Skeletal muscle satellite cell (primary cell): ENCODE data around the gene PLK5.
A peak's percentile ranks its signal among the peaks of the same experiment; 100 is the strongest.
"Not testable (repeated sequence)": the region's sequence is repeated elsewhere in the genome, so short reads cannot be mapped to it uniquely, and the experiment has no call there.

Experiments
- H3K27me3 ChIP-seq: 2 replicates; pipeline ENCODE4 v1.7.0; 2013; ENCODE audit warnings: low read length; ENCODE audit not compliant: control insufficient read depth, insufficient read depth
- H3K36me3 ChIP-seq: 2 replicates; pipeline ENCODE4 v1.7.0; 2013; ENCODE audit warnings: mild to moderate bottlenecking, control low read depth, low read length; ENCODE audit not compliant: insufficient read depth
- H3K4me1 ChIP-seq: 2 replicates; pipeline ENCODE4 v1.7.0; 2013; ENCODE audit warnings: low read length; ENCODE audit not compliant: control insufficient read depth, insufficient read depth
- H3K4me2 ChIP-seq: 2 replicates; pipeline ENCODE4 v1.7.0; 2013; ENCODE audit warnings: mild to moderate bottlenecking, low read length
- H3K4me3 ChIP-seq: 2 replicates; pipeline ENCODE4 v1.7.0; 2013; ENCODE audit warnings: low read length
- H3K9ac ChIP-seq: 2 replicates; pipeline ENCODE4 v1.7.0; 2013; ENCODE audit warnings: mild to moderate bottlenecking, low read depth, low read length, moderate library complexity
- H3K9me3 ChIP-seq: replicated peaks from 2 replicates; pipeline ENCODE4 v1.7.0; 2013; ENCODE audit warnings: mild to moderate bottlenecking, control low read depth, low read length

The PLK5 gene

GRCh38 chr19:1495051-1495798, 28.7 kb upstream of the PLK5 start:
- Histone ChIP-seq H3K9ac (no peak overlapping the region), H3K27me3 (peaks cover 34% of the 10 kb centered on the region), H3K4me2 (no peak overlapping the region), H3K4me3 (no peak overlapping the region), H3K9me3 (no peaks in the 10 kb centered on the region), H3K36me3 (no peaks in the 10 kb centered on the region), H3K4me1 (peaks cover 8% of the 10 kb centered on the region)

- Histone ChIP-seq H3K9ac (no peak overlapping the region), H3K4me1 (peaks cover 7% of the 10 kb centered on the region), H3K36me3 (no peaks in the 10 kb centered on the region), H3K9me3 (no peaks in the 10 kb centered on the region), H3K27me3 (peaks cover 35% of the 10 kb centered on the region), H3K4me2 (no peak overlapping the region), H3K4me3 (no peak overlapping the region)
Observed at GRCh38 chr19:1495799-1496713, 27.8 kb upstream of the PLK5 start.

GRCh38 chr19:1496714-1497577, 26.9 kb upstream of the PLK5 start:
- Histone ChIP-seq H3K4me2 (no peak overlapping the region), H3K9me3 (no peaks in the 10 kb centered on the region), H3K9ac (no peak overlapping the region), H3K4me3 (no peak overlapping the region), H3K4me1 (no peaks in the 10 kb centered on the region), H3K36me3 (no peaks in the 10 kb centered on the region), H3K27me3 (peaks cover 30% of the 10 kb centered on the region)

GRCh38 chr19:1497578-1498235, 26.2 kb upstream of the PLK5 start:
- Histone ChIP-seq H3K4me3 (no peak overlapping the region), H3K27me3 (peaks cover 32% of the 10 kb centered on the region), H3K36me3 (no peaks in the 10 kb centered on the region), H3K4me2 (no peak overlapping the region), H3K9ac (no peak overlapping the region), H3K9me3 (no peaks in the 10 kb centered on the region), H3K4me1 (no peaks in the 10 kb centered on the region)

GRCh38 chr19:1499231-1499630, 24.6 kb upstream of the PLK5 start:
- not testable (repeated sequence) for H3K4me2 ChIP-seq, H3K9ac ChIP-seq, H3K4me3 ChIP-seq, H3K36me3 ChIP-seq, H3K4me1 ChIP-seq, H3K9me3 ChIP-seq
- H3K27me3 ChIP-seq, result peaks cover 43% of the 10 kb centered on the region

GRCh38 chr19:1501200-1501595, 22.7 kb upstream of the PLK5 start:
- peaks cover 51% of the 10 kb centered on the region for H3K27me3 ChIP-seq

GRCh38 chr19:1502433-1503088, 21.3 kb upstream of the PLK5 start:
- H3K27me3 ChIP-seq, result peaks cover 38% of the 10 kb centered on the region
- H3K4me3 ChIP-seq, result no peak overlapping the region

More at GRCh38 chr19:1501200-1501595, 22.7 kb upstream of the PLK5 start:
- no peak overlapping the region for H3K4me2 ChIP-seq
- no peaks in the 10 kb centered on the region for H3K36me3 ChIP-seq
- H3K4me3 ChIP-seq, result no peak overlapping the region
- peaks cover 4% of the 10 kb centered on the region for H3K4me1 ChIP-seq
- no peaks in the 10 kb centered on the region for H3K9me3 ChIP-seq
- H3K9ac ChIP-seq, result no peak overlapping the region

GRCh38 chr19:1503089-1503924, 20.6 kb upstream of the PLK5 start:
- Histone ChIP-seq H3K36me3 (no peaks in the 10 kb centered on the region), H3K9me3 (no peaks in the 10 kb centered on the region), H3K27me3 (peaks cover 32% of the 10 kb centered on the region), H3K4me1 (peaks cover 4% of the 10 kb centered on the region), H3K4me2 (peak overlapping the region; percentile 37), H3K9ac (no peak overlapping the region), H3K4me3 (no peak overlapping the region)

More at GRCh38 chr19:1502433-1503088, 21.3 kb upstream of the PLK5 start:
- H3K4me2 ChIP-seq, result no peak overlapping the region
- peaks cover 4% of the 10 kb centered on the region for H3K4me1 ChIP-seq
- H3K36me3 ChIP-seq, result no peaks in the 10 kb centered on the region
- H3K9ac ChIP-seq, result no peak overlapping the region
- H3K9me3 ChIP-seq, result no peaks in the 10 kb centered on the region

- no peaks in the 10 kb centered on the region for H3K36me3 ChIP-seq
- H3K4me2 ChIP-seq, result no peak overlapping the region
- H3K9me3 ChIP-seq, result no peaks in the 10 kb centered on the region
- H3K9ac ChIP-seq, result no peak overlapping the region
- H3K4me3 ChIP-seq, result no peak overlapping the region
- H3K27me3 ChIP-seq, result peaks cover 32% of the 10 kb centered on the region
- H3K4me1 ChIP-seq, result peaks cover 4% of the 10 kb centered on the region
Observed at GRCh38 chr19:1503925-1504773, 19.7 kb upstream of the PLK5 start.
